A673 (cell line): Measurements from ENCODE around the gene LPP. TPM values are rescaled to one million over a fixed set of nuclear protein-coding genes. Genes with fewer than 3 reads are reported as not detected.

Experiments
- BruUV-seq: library from RNA; stranded (reverse); fragments of 400-500 nt; replicated peaks from 2 replicates; lab custom pipeline; 2021; lab: Mats Ljungman, UMichigan
- CTCF ChIA-PET: fragments of 300-600 bp; sonication (Branson Sonifier 250); formaldehyde crosslinking; loops from one replicate; lab custom pipeline; 2022; ENCODE audit warnings: antibody characterized with exemption; lab: Charles Lee
- POLR2A ChIA-PET: fragments of 300-600 bp; sonication (Branson Sonifier 250); formaldehyde crosslinking; loops from one replicate; lab custom pipeline; 2022; ENCODE audit warnings: antibody characterized with exemption; ENCODE audit not compliant: low non-redundant PET; lab: Charles Lee
- DNase-seq: peaks from one replicate; pipeline ENCODE4 v3.0.0-alpha.2; 2015; ENCODE audit warnings: low spot score
- H3K27ac ChIP-seq: fragments of 200-600 bp; sonication (generic); 2 replicates; pipeline ENCODE4 v1.5.1; 2016; ENCODE audit warnings: mixed run types, low read depth, mild to moderate bottlenecking, mixed read lengths, antibody characterized with exemption, low read length; ENCODE audit not compliant: poor library complexity, severe bottlenecking
- H3K27me3 ChIP-seq: fragments of 200-600 bp; sonication (generic); replicated peaks from 2 replicates; pipeline ENCODE4 v1.6.1; 2017; ENCODE audit warnings: mixed run types, low read depth, mild to moderate bottlenecking, mixed read lengths, antibody characterized with exemption, low read length; ENCODE audit not compliant: insufficient read depth, poor library complexity
- H3K36me3 ChIP-seq: fragments of 200-600 bp; sonication (generic); 2 replicates; pipeline ENCODE4 v1.6.1; 2016; ENCODE audit warnings: mixed run types, mild to moderate bottlenecking, mixed read lengths, antibody characterized with exemption, low read length; ENCODE audit not compliant: insufficient read depth, poor library complexity, severe bottlenecking
- H3K4me1 ChIP-seq: fragments of 200-600 bp; sonication (generic); 2 replicates; pipeline ENCODE4 v1.6.1; 2017; ENCODE audit warnings: mixed run types, mild to moderate bottlenecking, mixed read lengths, antibody characterized with exemption, low read length; ENCODE audit not compliant: insufficient read depth, poor library complexity, severe bottlenecking
- H3K4me3 ChIP-seq: fragments of 200-600 bp; sonication (generic); 2 replicates; pipeline ENCODE4 v1.5.1; 2016; ENCODE audit warnings: low read depth, mixed run types, mild to moderate bottlenecking, mixed read lengths, low read length; ENCODE audit not compliant: poor library complexity, severe bottlenecking
- H3K9me3 ChIP-seq: fragments of 200-600 bp; sonication (generic); 2 replicates; pipeline ENCODE4 v1.6.1; 2016; ENCODE audit warnings: mixed run types, low read depth, mild to moderate bottlenecking, mixed read lengths, antibody characterized with exemption, low read length; ENCODE audit not compliant: poor library complexity, severe bottlenecking
- EZH2 ChIP-seq: fragments of 200-600 bp; sonication (generic); IDR thresholded peaks from 2 replicates; pipeline ENCODE4 v1.6.1; 2017; ENCODE audit warnings: borderline replicate concordance, low read depth, mild to moderate bottlenecking, mixed read lengths, antibody characterized with exemption, low read length; ENCODE audit not compliant: poor library complexity, severe bottlenecking
- intact Hi-C: fragments of 100-400 bp; cut with micrococcal nuclease; formaldehyde crosslinking; loops from one replicate; pipeline ENCODE4 v1.10.0; 2022; ENCODE audit not compliant: unreplicated experiment
- total RNA-seq: library from RNA; stranded (reverse); gene quantifications from 2 replicates; pipeline ENCODE4 v1.2.3, GENCODE V29; 2021
- TF ChIP-seq, protein P1 (sequence below): fragments of 300-800, 200-600 bp; sonication (generic); conservative IDR thresholded peaks from 2 replicates; pipeline ENCODE4 v1.5.1; 2017; ENCODE audit warnings: low read depth, mild to moderate bottlenecking, antibody characterized with exemption, low read length, moderate library complexity, mixed read lengths

The LPP gene
- total RNA-seq, 1 experiment from 2014 or later = 39.7 TPM

DNA sequence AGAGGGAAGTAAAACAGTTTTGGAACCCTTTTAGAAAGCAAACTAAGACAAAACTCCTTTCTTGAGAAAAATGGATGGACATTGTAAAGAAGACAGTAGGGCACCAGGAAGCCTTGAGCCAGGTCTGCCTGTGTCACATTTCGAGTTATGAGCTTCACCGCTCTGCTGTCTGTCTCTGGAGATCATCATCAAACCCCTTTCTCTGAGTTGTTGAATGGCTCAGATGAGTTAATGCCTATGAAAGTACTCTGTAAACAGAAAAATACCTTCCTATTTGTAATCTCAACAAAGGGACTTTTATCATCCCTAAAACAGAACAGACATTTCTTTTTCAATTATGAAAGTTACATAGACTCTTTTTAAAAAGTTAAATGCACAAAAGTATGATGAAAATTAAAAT lies 145.8 kb downstream of the LPP start:
- POLR2A ChIA-PET = no interaction called here
- no peak for TF ChIP-seq EZH2
- TF ChIP-seq, protein P1, sequence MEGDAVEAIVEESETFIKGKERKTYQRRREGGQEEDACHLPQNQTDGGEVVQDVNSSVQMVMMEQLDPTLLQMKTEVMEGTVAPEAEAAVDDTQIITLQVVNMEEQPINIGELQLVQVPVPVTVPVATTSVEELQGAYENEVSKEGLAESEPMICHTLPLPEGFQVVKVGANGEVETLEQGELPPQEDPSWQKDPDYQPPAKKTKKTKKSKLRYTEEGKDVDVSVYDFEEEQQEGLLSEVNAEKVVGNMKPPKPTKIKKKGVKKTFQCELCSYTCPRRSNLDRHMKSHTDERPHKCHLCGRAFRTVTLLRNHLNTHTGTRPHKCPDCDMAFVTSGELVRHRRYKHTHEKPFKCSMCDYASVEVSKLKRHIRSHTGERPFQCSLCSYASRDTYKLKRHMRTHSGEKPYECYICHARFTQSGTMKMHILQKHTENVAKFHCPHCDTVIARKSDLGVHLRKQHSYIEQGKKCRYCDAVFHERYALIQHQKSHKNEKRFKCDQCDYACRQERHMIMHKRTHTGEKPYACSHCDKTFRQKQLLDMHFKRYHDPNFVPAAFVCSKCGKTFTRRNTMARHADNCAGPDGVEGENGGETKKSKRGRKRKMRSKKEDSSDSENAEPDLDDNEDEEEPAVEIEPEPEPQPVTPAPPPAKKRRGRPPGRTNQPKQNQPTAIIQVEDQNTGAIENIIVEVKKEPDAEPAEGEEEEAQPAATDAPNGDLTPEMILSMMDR = no peak
- peaks cover 17% of the 10 kb centered on the region for H3K4me1 ChIP-seq
- DNase-seq = no peak
- H3K9me3 ChIP-seq = no peaks in the 10 kb centered on the region
- no peak overlapping the region for H3K4me3 ChIP-seq
- H3K27me3 ChIP-seq = no peaks in the 10 kb centered on the region
- no peaks in the 10 kb centered on the region for H3K36me3 ChIP-seq
- CTCF ChIA-PET = no interaction called here
- intact Hi-C loops = no loop called here
- no peak overlapping the region for H3K27ac ChIP-seq
- no TSS peak for BruUV-seq

DNA sequence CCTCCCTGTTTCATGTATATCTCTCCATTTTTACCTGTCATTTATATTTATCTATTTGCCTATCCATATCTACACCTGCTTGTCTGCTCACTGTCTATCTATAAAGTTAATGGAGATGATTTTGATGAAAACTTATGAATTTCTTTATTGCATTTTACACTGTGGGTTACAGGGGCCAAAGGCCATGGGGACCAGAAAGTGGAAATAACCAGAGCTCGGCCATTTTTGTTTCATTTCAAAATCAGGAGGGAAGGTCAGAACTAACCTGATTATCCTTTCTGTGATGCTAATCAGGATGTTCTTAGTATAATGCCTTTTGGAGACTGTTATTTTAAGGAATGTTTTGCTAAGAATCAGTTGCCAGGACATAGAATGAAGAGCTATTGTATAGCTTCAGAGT lies 147.2 kb downstream of the LPP start:
- no peak for TF ChIP-seq EZH2
- TF ChIP-seq, protein P1 = no peak
- no peaks in the 10 kb centered on the region for H3K36me3 ChIP-seq
- no peaks in the 10 kb centered on the region for H3K9me3 ChIP-seq
- intact Hi-C loops = no loop called here
- POLR2A ChIA-PET = no interaction called here
- DNase-seq = no peak
- peaks cover 11% of the 10 kb centered on the region for H3K4me1 ChIP-seq
- CTCF ChIA-PET = no interaction called here
- no TSS peak for BruUV-seq
- H3K4me3 ChIP-seq = no peak overlapping the region
- no peaks in the 10 kb centered on the region for H3K27me3 ChIP-seq
- no peak overlapping the region for H3K27ac ChIP-seq

DNA sequence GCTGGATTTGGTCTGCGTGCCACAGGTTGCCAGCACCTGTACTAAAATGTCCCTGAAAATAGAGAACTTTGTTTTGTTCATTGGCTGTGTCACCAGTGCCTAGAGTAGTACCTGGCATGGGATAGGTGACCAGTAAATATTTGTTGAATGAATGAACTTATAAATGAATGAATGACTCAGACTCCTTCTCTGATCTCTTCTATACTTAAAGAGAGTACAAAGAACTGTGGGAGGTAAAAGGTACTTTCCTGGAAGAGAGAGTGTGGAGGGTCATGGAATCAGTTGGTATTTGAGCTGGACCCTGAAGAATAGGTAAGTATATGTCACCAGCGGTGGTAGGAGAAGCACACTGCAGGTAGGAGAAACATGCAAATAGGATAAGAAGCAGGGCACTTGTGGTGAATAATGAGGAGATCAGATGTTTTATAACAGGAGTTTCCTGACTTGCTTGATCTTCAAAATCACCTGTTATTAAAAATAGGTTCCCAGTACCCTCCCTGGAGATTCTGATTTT lies 149.4 kb downstream of the LPP start:
- CTCF ChIA-PET = no interaction called here
- Histone ChIP-seq H3K4me1 (peaks cover 7% of the 10 kb centered on the region), H3K27me3 (no peaks in the 10 kb centered on the region), H3K27ac (no peak overlapping the region), H3K36me3 (no peaks in the 10 kb centered on the region), H3K4me3 (no peak overlapping the region), H3K9me3 (no peaks in the 10 kb centered on the region)
- no peak for DNase-seq
- BruUV-seq = no TSS peak
- POLR2A ChIA-PET = no interaction called here
- TF ChIP-seq, protein P1 = no peak
- no peak for TF ChIP-seq EZH2
- intact Hi-C loops = no loop called here
